22Rv1 (cell line): Measurements from ENCODE around the gene MARCHF3.

Source experiments
- CTCF ChIP-seq: fragments of 450-650 bp; IDR thresholded peaks from 2 replicates; pipeline ENCODE4 v1.5.1; 2017; ENCODE audit warnings: mild to moderate bottlenecking
- ZFX ChIP-seq: fragments of 450-650 bp; IDR thresholded peaks from 2 replicates; pipeline ENCODE4 v1.6.1; 2017; ENCODE audit warnings: antibody characterized with exemption, borderline replicate concordance

GRCh38 chr5:126837906-126838539 is 192.3 kb downstream of the MARCHF3 start:
- TF ChIP-seq CTCF (no peak), ZFX (no peak)
